HG03066 (cell line): ENCODE results near the gene CYB5B.

Experiments
- ATAC-seq: cut with Tn5 transposase; IDR thresholded peaks from one replicate; pipeline ENCODE4 v1.9.1; 2021; ENCODE audit warnings: low read depth; ENCODE audit not compliant: unreplicated experiment

Gene CYB5B, protein sequence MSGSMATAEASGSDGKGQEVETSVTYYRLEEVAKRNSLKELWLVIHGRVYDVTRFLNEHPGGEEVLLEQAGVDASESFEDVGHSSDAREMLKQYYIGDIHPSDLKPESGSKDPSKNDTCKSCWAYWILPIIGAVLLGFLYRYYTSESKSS

DNA sequence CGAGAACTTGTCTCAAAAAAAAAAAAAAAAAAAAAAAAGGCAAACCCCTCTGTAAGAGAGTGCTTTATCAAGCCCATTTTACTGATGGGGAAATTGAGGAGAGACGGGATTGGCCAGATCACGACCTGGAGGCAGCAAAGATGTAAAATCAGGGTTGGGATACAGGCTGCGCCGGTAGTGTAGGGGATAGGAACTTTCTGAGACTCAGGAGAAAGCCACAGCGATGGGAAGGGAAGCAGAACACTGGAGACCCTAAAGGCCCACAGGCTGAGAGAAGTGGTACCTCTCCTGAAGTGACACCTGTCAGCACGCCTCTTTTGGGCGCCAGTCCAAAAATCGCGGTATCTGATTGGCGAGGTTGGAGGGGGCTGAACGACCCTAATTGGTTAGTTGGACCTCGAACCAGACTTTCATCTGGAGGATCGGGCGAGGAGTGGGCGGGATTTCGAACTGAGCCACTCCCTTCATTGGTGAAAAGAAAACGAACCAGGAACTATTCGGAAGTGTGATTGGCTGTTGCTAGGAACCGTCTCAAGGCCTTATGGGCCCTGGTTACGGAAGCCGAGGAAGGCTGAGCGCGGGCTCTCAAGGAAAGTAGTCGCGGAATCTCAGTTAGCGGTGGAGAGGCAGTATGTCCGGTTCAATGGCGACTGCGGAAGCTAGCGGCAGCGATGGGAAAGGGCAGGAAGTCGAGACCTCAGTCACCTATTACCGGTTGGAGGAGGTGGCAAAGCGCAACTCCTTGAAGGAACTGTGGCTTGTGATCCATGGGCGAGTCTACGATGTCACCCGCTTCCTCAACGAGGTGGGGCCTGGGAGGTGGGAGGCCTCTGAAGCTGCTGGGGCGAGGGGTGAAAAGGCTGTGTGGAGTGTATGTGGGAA is at the start of gene CYB5B:
Gene CYB5B (plus strand): TSS at position 567 of the 882 bp plus-strand sequence. CDS start 65 bp downstream, at position 632.
- peak; percentile 95 for ATAC-seq

DNA sequence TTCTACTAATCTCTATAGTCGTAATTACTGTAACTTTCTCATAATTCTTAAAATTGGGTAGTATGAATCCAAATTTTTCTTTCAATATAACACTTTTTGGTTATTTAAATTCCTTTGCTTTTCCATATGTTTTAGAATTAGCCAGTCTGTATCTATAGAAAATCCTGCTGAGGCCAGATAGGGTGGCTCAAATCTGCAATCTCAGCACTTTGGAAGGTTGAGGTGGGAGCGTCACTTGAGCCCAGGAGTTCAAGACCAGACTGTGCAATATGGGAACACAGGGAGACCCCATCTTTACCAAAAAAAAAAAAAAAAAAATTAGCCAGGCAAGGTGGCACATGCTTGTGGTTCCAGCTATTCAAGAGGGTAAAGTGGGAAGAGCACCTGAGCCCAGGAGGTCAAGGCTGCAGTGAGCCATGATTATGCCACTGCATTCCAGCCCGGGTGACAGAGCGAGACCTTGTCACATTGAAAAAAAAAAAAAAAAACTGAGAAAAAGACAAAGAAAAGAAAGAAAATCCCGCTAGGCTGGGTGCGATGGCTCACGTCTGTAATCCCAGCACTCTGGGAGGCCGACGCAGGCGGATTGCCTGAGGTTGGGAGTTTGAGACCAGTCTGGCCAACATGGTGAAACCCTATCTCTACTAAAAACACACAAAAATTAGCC is 47.9 kb upstream of the CYB5B start:
- no peak for ATAC-seq

DNA sequence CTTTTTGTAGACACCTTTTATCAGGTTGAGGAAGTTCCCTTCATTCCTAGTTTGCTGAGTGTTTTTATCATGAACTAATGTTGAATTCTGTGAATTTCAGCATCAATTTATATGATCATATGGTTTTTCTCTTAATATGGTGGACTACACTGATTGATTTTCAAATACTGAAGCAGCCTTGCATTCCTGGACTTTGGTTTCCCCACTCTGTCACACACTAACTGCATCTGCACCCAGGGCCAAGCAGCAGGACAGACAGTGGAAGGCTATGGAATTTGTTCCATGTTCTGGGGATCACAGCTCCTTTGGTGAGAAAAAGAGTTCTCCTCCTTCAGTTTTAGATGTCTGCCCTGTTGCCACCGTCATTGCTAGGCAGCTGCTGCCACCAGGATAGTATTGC is 46.4 kb upstream of the CYB5B start:
- no peak for ATAC-seq

DNA sequence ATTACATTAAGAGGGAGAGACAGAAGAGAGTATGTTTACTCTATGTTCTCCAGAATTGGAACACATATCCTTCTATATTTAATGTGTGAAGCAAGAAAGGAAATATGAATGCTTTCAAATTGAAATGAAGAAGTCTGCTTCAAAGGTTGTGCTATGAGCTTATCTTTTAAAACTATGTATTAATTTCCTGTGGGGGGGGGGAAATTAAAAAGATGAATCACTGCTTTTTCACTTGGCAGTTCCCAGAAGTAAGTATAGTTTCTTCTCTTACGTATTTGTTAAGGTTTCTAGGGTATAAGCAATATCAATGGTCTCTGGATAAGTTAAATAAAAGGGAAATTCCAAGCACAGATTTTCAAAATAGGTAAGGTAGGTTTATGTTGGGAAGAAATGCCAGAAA is 45.7 kb upstream of the CYB5B start:
- no peak for ATAC-seq

DNA sequence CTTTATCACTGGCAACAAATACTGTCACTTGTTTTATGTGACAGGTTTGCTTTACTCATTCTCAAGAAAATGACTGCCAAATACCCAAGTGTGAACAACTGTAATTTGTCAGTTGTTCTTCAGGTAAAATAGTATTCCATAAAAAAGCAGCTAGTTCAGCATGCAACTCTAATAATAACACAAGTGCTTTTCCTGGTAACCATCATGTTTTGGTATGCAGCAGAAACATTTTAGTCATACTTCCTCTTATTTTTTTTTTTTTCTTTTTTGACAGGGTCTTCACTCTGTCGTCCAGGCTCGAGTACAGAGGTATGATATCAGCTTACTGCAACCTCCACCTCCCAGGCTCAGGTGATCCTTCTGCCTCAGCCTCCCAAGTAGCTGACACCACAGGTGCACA is 43.2 kb upstream of the CYB5B start:
- no peak for ATAC-seq

DNA sequence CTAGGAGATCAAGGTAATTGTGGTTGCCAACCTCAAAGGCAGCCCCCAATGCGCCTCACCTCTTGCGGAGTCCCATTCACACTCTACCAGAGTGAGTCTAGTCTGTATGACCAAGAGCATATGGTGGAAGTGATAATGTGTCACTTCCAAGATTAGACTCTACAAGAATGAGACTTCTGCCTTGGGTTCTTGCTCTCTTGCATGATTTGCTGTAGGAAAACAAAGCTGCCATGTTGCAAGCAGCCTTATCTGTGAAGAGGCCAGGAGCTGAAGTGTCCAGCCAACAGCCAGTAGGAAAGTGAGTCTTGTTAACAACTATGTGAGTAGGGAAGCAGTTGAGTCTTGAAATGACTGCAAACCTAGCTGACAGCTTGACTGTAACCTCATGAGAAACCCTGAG is 42.0 kb upstream of the CYB5B start:
- no peak for ATAC-seq

DNA sequence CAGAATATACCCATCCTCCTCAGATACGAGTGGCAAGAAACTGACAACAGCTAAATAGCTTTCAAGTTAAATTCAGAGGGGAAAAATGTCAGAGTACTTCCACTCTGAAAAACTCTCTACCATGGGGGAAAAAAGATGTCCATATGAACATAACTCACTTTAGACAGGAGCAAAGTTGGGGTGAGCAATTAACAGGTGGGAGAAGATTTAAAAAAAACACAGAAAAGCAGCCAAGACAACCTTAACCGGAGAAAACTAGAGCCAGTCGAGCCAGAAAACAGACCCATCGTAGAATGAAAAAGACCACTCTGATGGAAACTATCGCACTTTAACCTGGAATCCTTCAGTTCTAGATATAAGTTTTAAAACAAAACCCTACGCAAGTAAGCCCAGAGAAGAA is 39.4 kb upstream of the CYB5B start:
- ATAC-seq, result no peak

DNA sequence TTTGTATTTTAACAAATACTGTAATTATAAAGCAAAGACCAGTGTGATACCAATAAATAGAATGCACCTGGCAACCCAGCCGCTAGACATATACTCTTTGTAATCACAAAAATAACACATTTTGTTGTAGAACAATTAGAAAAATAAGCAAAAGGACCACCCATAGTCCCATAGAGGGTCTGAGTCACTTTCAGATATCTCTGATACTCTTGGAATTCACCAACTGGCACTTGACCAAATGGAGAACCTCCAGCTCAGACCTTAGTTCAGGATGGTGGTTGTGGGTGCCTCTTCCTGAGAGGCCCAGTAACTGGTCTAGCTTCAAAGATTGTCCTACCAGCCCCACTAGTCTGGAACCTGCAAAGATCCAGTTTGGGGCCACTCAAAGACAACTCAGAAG is 37.8 kb upstream of the CYB5B start:
- no peak for ATAC-seq

DNA sequence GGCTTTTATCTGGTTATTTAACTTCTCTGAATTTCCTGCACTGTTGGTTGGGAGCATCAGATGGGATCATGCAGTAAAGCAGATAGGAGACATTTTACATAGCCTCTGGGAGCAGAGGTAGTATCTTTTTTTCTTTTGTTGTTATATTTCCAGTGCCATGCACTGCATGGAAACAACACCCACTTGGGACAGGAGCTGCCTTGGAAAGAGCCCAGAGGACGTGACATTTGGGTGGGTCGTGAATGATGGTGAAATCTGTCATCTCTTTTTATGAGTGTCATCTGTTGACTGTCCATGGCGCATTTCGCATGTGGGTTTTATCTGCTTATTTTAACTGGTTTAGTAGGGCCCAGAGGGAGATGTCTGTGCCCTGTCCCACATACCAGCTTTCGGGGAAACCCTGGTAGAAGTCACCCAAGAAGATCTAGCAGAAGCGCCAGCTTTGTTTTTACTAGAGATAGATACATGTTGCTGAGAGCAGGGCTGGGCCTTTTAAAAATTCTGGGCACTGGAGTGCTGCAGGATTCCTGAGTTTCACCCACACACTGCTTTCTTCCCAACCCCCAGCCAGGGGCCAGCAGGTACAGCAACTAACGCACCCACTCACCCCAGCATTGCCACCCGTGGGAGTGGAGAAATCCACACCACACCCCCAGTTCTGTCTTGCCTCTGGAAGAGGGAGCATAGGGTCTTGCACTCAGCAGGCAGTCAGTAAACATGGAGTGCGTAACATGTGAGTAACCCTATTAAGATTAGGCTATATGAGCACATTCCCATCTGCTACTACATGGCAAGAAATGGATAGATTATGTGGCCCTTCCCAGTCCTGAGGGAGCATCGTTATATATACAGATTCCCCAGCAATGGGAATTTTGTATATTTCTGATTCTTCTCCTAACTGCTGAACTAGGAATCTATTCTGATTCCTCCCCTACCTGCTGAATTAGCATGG is 30.2 kb upstream of the CYB5B start:
- ATAC-seq, result no peak

DNA sequence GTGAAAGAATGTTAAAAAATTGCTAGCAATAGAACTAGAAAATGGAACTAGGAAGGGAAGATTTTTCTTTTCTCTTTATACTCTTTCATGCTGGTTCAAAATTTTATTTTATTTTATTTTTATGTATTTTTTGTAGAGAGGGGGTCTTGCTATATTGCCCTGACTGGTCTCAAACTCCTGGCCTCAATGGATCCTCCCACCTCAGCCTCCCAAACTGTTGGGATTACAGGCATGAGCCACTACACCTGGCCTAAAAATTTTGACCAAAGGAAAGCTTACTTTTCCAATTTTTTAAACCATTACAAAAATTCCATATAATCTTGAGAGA is 28.6 kb upstream of the CYB5B start:
- no peak for ATAC-seq

DNA sequence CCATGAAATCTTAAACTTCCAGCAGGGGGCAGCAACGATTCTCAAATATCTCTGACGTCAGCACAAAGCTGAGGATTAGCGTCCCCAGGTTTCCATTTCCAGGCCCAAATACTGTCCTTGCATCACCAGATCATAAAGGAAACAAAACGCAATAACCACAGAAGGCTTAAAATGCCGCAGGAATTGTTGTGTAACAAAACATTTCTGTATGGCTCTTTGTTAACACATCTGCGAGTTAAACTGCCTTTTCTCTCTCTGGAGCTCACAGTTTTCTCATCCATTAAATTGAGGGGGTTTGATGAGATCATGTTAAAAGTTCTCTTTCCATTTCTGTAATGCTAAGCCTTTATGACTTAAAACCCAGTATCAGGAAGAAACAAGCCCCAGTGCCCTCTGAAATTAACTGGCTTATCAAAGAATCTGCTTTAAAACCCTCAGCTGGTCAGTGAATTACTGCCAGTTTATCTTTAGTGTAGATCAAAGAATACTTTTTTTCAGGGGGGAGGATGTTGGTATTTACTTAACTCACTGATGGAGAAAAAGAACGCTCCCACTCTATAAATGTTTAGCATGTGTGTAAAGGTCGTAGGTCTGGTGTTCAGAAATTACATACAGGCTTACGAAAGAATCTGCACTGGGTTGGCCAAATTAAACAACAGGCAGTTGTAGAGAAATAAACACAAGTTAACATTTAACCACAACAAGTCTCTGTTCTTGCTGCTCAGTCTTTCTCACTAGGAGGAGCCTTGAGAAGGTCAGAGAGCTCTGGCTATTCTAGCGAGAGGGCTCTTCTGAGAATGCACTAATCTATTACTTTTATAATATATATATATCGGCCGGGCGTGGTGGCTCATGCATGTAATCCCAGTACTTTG is 28.0 kb upstream of the CYB5B start:
- no peak for ATAC-seq

DNA sequence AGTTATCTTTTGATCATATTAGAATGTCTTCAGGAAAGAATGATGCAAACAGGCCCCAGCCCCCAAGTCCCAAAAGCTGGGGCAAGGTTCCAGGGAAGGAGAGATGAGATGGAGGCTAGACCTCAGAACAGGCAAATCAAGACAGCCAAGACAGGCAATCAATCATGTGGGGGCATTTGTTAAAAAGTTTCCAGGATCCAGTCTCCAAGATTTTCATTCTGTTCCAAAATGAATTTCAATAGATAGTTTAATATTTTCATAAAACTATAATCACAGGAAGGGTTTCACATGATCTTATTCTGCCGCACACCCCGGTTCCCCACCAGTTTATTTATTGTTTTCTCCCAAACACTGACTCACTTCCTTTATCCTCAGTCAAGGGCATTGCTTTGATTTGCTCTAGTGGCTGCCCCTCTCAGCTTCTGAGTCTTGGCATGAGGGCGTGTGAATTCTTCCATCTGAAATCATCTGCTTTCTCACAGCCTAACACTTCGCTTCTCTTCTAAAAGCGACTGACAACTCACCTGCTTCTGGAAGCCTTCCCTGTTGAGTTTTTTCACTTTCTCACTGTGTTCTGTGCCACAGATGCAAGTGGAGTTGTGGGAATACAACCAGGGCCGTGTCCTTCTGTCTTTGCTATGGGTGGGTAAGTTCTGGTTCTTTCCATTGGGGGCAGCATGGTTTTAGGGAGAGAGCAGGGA is 26.4 kb upstream of the CYB5B start:
- no peak for ATAC-seq

DNA sequence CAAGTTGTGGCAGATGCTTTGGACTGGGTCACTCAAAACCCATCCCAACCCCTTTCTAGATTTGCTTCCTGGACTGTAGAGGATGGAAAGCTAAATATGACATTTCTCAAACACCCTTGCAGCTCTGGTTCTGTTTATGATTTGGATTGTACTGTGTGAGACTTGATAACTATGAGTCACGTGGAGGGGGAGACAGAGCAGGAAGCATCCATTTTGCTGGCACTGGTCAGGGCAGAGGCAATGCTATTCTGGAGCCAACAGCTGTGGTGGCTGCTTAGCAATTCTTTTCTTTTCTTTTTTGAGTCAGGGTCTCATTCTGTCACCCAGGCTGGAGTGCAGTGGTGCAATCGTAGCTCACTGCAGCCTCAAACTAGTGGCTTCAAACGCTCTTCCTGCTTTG is 25.1 kb upstream of the CYB5B start:
- no peak for ATAC-seq

DNA sequence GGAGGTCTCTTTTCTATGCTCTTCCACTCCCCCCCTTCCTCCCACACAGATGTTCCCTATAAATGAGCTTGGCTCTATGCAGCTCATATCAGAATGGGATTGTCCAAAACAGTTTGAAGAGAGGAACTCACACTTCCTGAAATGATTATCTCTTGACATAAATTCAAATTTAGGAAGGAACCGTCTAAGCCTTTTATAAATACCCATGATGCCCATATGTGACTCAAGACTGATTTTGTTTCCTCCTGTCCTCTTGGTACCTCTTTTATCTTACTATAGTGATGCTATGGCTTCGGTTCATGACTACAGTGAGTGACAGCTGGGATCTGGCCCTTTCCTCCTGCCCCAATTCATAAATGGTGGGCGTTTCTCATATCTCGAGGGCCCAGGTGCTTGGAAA is 22.0 kb upstream of the CYB5B start:
- no peak for ATAC-seq

DNA sequence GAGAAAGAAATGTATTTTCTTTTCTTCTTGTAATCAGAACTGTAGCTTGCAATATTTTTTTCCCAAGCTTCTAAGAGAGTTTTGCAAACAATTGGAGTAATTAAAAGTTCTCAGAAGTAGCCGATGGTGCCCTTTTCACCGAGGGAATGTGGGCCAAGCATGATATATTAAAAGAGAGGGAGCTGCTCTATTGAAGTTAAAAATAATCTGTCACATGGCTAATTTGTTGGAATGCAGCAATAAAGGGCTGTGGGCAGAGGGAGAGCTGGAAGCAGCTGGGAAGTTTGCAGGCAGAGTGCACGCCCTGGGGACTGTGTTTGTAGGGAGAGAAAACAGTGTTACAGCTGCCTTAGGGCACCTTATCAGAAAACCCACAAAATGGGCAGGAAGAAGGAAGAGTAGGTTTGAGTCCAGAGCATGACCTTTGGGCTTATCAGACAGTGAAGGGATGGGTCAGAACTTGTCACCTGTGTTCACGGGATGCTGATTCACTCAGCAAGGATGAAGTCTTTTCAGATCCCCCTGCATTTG is 20.1 kb upstream of the CYB5B start:
- no peak for ATAC-seq

DNA sequence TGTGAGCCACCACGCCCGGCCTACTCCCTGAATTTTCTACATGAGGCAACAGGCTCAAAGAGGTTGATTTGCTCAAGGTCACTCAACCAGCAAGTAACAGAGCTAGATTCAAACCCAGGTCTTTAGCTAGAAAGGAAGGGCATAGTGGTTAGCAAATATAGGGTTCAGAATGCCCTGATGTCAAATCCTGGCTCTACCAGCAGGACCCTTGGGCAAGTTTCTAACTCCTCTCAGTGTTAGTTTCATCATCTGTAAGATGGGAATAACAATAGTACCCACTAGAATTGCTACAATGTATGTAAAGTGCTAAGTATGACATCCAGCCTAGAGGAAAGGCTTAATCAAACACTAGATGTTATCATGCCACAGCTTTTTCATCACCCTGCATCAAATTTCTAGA is 19.1 kb upstream of the CYB5B start:
- no peak for ATAC-seq

DNA sequence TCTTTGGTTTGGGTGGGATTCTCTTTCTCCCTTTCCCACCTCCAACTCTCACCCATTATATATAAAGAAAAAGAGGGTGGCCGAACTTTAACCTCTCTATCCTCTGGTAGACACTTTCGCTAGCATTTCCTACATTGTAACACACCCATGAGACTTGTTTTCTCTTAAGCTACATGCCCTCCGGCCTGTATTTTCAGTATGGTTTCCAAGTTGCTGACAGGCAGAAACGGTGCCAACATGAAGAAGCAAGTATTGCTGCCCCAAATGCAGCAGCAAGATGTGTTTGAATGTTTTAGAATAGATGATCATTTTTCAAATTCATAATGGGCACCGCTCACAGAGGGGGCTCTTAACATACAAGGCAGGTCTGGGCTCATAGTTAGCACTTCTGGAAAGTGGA is 18.7 kb upstream of the CYB5B start:
- no peak for ATAC-seq

DNA sequence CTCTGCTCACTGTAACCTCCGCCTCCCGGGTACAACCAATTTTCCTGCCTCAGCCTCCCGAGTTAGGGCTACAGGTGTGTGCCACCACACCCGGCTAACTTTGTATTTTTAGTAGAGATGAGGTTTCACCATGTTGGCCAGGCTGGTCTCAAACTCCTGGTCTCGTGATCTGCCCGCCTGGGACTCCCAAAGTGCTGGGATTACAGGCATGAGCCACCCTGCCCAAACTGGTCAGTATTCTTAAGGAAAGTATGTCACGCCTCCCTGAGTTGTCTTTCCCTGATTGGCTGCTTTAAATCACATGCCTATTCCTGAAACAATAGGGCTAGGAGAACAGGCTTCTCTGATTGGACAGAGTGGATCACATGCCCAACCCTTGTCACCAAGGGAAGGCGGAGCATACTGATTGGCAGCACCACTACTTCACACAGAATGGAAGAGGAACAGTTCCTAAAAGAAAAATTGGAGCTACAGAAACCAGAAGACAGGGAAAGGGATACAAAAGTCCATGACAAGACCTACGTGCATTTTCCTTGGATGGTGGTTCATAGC is 17.6 kb upstream of the CYB5B start:
- no peak for ATAC-seq
